Esophagus squamous epithelium (tissue), 4 donors: Measurements from ENCODE around the gene RALBP1.

ENCODE experiments used
- POLR2A ChIP-seq, 4 donors: fragments of 450-650 bp; IDR thresholded peaks; one replicate each; pipeline ENCODE4 v1.6.1; 2017; ENCODE audit warnings: antibody characterized with exemption in 4 of 4, mild to moderate bottlenecking in 4 of 4, moderate library complexity in 3 of 4
- TF ChIP-seq, protein P1 (sequence below), 6 experiments: fragments of 450-650 bp in 4 of 6; fragments of 200-600 bp in 2 of 6; sonication (generic) in 2 of 6; IDR thresholded peaks; one replicate each; pipeline ENCODE4 v1.5.1; 2016 to 2019; ENCODE audit warnings: antibody characterized with exemption in 6 of 6, mild to moderate bottlenecking in 4 of 6, moderate library complexity in 4 of 6

DNA sequence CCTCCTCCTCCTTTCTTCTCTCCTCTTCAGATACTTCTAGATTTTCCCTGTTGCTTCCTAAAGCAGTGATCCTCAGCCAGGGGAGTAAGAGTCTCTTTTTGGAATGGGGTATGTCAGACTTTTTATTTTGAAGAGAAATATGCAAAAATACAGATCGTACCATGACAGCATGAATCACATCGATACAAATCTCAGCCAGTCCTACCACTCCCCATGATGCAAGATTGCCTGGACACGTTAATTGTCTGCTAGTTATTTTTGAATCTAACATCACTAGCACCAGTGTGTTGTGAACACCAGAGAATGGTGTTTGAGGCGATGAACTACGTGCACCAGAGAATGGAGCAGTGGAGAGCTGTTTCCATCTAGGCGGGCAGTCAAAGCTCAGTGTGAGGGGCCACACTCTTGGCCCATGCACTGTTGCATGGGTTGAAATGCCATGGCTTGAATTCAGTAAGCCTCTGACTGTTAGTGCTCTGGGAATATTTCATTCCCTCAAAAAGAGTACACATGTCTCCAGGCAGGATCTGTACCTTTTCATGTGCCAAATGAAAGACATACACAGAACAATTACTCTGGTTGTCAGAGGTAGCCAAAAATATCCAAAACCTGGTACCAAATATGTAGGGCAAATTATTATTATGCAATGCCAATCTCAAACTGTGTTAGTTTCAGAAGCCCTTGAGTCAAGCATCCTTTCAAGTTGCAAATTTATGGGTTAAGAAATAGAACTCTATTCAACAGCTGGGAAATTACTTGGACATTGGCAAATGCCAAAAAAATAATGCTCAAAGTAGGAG is 46.3 kb upstream of the RALBP1 start:
- TF ChIP-seq, protein P1, sequence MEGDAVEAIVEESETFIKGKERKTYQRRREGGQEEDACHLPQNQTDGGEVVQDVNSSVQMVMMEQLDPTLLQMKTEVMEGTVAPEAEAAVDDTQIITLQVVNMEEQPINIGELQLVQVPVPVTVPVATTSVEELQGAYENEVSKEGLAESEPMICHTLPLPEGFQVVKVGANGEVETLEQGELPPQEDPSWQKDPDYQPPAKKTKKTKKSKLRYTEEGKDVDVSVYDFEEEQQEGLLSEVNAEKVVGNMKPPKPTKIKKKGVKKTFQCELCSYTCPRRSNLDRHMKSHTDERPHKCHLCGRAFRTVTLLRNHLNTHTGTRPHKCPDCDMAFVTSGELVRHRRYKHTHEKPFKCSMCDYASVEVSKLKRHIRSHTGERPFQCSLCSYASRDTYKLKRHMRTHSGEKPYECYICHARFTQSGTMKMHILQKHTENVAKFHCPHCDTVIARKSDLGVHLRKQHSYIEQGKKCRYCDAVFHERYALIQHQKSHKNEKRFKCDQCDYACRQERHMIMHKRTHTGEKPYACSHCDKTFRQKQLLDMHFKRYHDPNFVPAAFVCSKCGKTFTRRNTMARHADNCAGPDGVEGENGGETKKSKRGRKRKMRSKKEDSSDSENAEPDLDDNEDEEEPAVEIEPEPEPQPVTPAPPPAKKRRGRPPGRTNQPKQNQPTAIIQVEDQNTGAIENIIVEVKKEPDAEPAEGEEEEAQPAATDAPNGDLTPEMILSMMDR (IDR thresholded peaks at IDR 0.05): no peak
- TF ChIP-seq POLR2A (IDR thresholded peaks at IDR 0.05): no peak
